GM19240 (cell line): Measurements from ENCODE around the gene SUPV3L1.

ENCODE experiments used
- DNase-seq: peaks from one replicate; pipeline ENCODE4 v3.0.0; 2011; ENCODE audit warnings: low spot score; ENCODE audit not compliant: insufficient read length

The SUPV3L1 gene

GRCh38 chr10:69202332-69202731, 22.3 kb downstream of the SUPV3L1 start:
- no peak for DNase-seq

GRCh38 chr10:69208761-69209160, 28.7 kb downstream of the SUPV3L1 start:
- no peak for DNase-seq

DNA sequence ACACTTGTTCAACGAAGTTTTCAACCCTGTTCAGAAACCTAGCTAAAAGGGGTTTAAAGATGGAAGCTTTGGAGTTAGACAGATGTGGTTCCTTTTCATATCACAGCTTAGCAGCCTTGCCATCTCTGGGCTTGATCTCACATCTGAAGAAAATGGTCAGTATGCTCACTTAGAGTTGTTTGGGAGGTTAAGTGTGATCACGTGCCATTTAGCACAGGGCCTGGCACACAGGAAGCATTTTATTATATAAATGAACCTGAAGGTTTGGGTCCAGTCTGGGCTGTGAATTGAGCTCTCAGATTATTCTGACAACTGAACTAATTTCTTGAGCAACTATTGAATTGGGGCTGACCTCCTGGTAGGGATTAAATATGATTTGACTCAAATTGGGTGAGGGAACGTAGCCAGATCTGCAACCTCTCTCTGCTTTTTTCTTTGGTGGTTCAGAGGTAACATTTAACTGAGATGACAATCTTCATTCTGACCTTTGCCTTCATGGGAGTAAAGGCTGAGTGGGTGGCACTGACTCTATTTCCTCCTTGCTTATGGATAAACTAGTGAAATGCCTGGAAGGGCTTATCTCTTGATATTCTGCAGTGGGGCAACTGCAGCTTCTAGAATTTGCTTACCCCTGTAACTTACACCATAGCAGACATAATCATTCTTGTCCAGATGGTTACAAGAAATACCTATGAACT, 29.9 kb downstream of the SUPV3L1 start:
- DNase-seq: no peak

DNA sequence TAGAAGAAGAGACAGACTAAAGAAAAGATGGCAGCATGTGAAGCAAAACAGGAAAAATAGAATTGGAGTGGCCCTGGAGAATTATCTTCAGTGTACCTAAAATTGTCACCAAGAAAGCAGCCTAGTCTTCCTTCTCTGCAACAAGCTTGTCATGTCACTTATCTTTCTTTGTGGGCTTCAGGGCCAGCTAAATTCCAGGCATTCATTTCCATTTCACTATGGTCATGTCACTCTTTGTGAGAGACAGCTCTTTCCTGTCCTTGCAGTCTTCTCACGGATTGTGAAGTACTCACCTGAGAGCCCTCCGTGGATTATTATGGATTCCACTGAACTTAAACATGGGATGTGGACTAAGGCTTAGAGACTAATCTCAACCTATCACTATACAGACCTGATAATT, 31.1 kb downstream of the SUPV3L1 start:
- no peak for DNase-seq

GRCh38 chr10:69211524-69211923, 31.5 kb downstream of the SUPV3L1 start:
- DNase-seq: no peak

DNA sequence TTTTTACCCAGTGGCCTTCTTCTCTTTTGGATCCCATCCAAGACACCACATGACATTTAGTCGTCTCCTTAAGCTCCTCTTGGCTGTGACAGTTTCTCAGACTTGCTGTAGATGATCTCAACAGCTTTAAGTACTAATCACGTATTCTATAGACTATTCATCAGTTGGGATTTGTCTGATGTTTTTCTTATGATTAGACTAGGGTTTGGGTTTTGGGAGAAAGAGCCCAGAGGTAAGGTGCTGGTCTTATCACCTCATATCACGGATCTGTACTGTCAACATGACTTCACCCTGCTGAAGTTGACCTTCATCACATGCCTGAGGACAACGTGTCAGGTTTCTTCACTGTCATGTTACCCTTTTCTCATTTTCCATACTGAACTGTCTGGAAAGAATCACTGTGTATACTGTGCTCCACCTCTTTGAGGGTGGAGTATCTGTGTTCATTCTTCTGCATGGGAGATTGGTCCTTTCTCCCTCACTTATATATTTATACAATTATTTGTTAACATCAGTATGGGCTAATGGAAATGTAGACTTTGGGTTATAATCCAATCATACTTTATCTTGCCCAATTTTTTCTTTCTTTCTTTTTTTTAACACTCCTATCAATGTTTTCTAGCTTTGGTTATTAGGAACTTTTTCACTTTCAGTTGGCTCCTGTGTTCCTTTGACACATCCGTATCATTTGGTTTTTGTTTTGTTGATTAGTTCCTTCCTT, 33.7 kb downstream of the SUPV3L1 start:
- DNase-seq: no peak

- no peak for DNase-seq
Measured at GRCh38 chr10:69214666-69215131, 34.7 kb downstream of the SUPV3L1 start.

DNA sequence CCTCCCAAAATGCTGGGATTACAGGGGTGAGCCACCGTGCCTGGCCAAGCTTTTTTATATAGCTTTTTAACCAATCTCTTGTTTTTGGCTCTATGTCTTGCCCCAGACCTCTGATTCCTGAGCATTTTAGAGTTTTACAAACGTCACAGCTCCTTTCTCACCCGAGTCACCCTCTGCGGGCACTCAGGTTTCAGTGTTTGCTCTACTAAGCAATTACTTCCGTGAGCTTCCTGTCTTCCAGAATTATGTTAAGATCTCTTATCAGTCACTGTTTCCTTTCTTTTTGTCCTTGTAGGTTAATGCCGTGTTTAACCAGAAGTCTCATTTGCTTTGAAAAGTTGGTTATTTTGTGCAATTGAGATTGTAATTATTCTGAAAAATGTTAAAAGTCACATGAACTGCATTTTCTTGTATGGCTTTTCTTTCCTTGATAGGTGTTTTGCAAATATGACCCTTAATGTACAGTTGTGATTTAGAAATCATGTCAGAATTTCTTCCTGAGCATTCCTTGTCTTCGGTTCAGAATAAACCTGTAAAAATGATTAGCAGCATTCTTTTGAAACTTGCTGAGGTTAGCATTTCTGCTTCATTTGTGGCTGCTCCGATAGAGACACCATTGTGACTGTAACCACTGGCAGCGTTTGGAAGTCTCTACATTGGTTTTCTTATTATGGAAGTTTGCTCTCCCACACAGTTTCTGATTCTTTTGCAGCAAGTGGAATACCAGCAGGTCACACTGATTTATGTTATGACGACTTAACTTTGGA, 35.6 kb downstream of the SUPV3L1 start:
- DNase-seq: no peak

GRCh38 chr10:69216577-69217118, 36.6 kb downstream of the SUPV3L1 start:
- no peak for DNase-seq

DNA sequence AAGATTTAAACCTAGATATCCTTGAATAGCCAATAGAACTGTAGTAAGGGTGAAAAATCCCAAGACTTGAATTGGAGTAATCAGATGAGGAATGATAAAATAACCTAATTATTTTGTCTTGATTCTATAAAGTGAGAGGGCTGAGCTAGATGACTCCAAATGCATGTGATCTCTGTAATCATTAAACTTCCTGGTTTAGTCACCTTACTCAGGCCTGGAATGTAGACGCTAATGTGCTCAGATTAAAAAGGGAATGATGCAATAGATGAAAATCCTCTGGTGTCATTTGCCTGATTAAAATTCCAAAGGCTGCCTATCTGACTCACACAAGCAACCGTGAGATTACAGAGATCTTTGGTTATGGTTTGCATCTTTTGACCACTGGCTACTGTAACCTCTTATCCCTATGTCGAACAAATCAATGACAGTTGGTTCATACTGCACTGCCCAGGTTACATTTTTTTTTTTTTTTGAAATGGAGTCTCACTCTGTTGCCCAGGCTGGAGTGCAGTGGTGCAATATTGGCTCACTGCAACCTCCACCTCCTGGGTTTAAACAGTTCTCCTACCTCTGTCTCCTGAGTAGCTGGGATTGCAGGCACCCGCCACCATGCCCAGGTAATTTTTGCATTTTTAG, 37.2 kb downstream of the SUPV3L1 start:
- DNase-seq: no peak

- no peak for DNase-seq
Measured at GRCh38 chr10:69218831-69219230, 38.8 kb downstream of the SUPV3L1 start.

GRCh38 chr10:69220041-69220451, 40.0 kb downstream of the SUPV3L1 start, which contains the start of gene HKDC1:
Gene HKDC1, plus strand, starts transcription at chr10:69220332. Its CDS starts 104 bp downstream, at chr10:69220436.
- no peak for DNase-seq

GRCh38 chr10:69220507-69220906, 40.5 kb downstream of the SUPV3L1 start:
- DNase-seq: no peak

- DNase-seq: peak; percentile 87
Measured at GRCh38 chr10:69222157-69223027, 42.4 kb downstream of the SUPV3L1 start.

DNA sequence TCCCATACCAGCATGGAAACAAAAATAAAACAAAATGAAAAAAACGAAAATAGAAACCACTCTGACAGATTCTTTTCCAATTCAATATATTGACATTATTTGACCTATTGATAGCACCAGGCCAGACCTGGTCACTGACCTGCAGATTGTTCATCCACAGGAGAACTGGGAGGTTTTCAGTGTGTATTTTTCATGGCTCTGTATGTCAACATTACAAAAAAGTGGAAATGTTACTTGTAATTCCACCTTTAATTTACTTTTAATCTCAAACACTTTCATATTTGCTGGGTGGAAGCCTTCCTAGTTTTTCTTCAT, 43.0 kb downstream of the SUPV3L1 start:
- no peak for DNase-seq

GRCh38 chr10:69224862-69225657, 45.0 kb downstream of the SUPV3L1 start:
- DNase-seq: no peak

GRCh38 chr10:69225681-69226080, 45.6 kb downstream of the SUPV3L1 start:
- DNase-seq: no peak

DNA sequence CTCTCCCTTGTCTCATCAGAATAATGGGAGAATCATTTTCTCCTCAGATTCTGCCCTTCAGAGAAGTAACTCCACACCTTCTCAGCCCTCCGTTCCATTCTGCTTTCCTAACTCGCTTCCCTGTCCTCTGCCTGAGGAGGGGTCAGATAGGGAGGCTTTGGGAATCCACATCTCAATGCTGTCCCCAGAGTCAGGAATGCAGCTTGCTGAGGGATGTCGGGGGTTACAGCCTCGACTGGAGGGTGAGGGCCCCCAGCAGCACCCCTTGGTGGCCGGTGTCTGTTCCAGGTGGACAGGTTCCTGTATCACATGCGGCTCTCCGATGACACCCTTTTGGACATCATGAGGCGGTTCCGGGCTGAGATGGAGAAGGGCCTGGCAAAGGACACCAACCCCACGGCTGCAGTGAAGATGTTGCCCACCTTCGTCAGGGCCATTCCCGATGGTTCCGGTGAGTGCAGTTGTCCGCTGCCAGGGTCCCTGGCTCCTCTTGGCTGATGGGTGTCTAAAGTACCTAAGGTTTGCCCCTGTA, 47.0 kb downstream of the SUPV3L1 start:
- no peak for DNase-seq

- DNase-seq: no peak
Measured at GRCh38 chr10:69228151-69228550, 48.1 kb downstream of the SUPV3L1 start.

- no peak for DNase-seq
Measured at GRCh38 chr10:69229616-69229916, 49.5 kb downstream of the SUPV3L1 start.
